ENCODE measurements around the gene FAHD1. TPM values are rescaled to one million over a fixed set of nuclear protein-coding genes. Genes with fewer than 3 reads are reported as not detected.

FAHD1 gene
- total RNA-seq, 1 donor from 2014 or later = 81.7 TPM

Other genes with a start within 250 kb of the FAHD1 start
- 10.7 and 17.5 TPM in 2 replicates for gene IFT140, start 215.1 kb upstream of the FAHD1 start, total RNA-seq
- 5.9 and 9.5 TPM in 2 replicates for gene CRAMP1, start 214.8 kb upstream of the FAHD1 start, total RNA-seq
- gene JPT2, start 148.9 kb upstream of the FAHD1 start, total RNA-seq = 33.1 and 48.4 TPM in 2 replicates
- gene MAPK8IP3, start 121.0 kb upstream of the FAHD1 start, total RNA-seq = 12.4 and 22.0 TPM in 2 replicates
- gene NME3, start 55.7 kb upstream of the FAHD1 start, total RNA-seq = 32.3 and 47.4 TPM in 2 replicates
- 2.4 and 4.0 TPM in 2 replicates for gene EME2, start 54.4 kb upstream of the FAHD1 start, total RNA-seq
- 50.4 and 57.1 TPM in 2 replicates for gene MRPS34, start 54.1 kb upstream of the FAHD1 start, total RNA-seq
- gene SPSB3, start 44.6 kb upstream of the FAHD1 start, total RNA-seq = 32.7 and 49.8 TPM in 2 replicates
- gene NUBP2, start 44.2 kb upstream of the FAHD1 start, total RNA-seq = 56.7 and 57.3 TPM in 2 replicates
- gene IGFALS, start 33.5 kb upstream of the FAHD1 start, total RNA-seq = not detected in 2 replicates
- 58.2 and 71.8 TPM in 2 replicates for gene HAGH, start 381 bp upstream of the FAHD1 start, total RNA-seq
- not detected in 2 replicates for gene MEIOB, start 45.0 kb downstream of the FAHD1 start, total RNA-seq
- gene HS3ST6, start 91.2 kb downstream of the FAHD1 start, total RNA-seq = not detected in 2 replicates
- gene MSRB1, start 116.0 kb downstream of the FAHD1 start, total RNA-seq = 8.3 and 11.9 TPM in 2 replicates
- not detected in 2 replicates for gene RPL3L, start 127.5 kb downstream of the FAHD1 start, total RNA-seq
- 113 and 126 TPM in 2 replicates for gene NDUFB10, start 132.3 kb downstream of the FAHD1 start, total RNA-seq
- gene RPS2, start 137.6 kb downstream of the FAHD1 start, total RNA-seq = 2,011 and 3,024 TPM in 2 replicates
- not detected in 2 replicates for gene RNF151, start 139.7 kb downstream of the FAHD1 start, total RNA-seq
- gene TBL3, start 144.8 kb downstream of the FAHD1 start, total RNA-seq = 20.5 and 21.2 TPM in 2 replicates
- gene NOXO1, start 154.3 kb downstream of the FAHD1 start, total RNA-seq = under 0.01 TPM in 2 replicates
- 8.1 and 8.5 TPM in 2 replicates for gene GFER, start 157.0 kb downstream of the FAHD1 start, total RNA-seq
- 0.40 and 2.0 TPM in 2 replicates for gene SYNGR3, start 162.8 kb downstream of the FAHD1 start, total RNA-seq
- gene ZNF598, start 182.6 kb downstream of the FAHD1 start, total RNA-seq = 8.9 and 9.7 TPM in 2 replicates
- gene NPW, start 192.6 kb downstream of the FAHD1 start, total RNA-seq = 0.44 and 0.60 TPM in 2 replicates
- 42.1 and 47.6 TPM in 2 replicates for gene NHERF2, start 199.7 kb downstream of the FAHD1 start, total RNA-seq
- 22.8 and 31.2 TPM in 2 replicates for gene NTHL1, start 220.6 kb downstream of the FAHD1 start, total RNA-seq
- 23.8 and 29.0 TPM in 2 replicates for gene TSC2, start 220.8 kb downstream of the FAHD1 start, total RNA-seq

Data from lung microvascular endothelial cell (primary cell).